Astrocyte (in vitro differentiated cells and primary cell): ENCODE data around the gene ELF5. TPM values are rescaled to one million over a fixed set of nuclear protein-coding genes. Genes with fewer than 3 reads are reported as not detected.

ENCODE experiments used
- DNase-seq: peaks from one replicate; pipeline ENCODE4 v3.0.0-alpha.2; 2010; ENCODE audit warnings: low read depth
- FAIRE-seq: peaks from 2 replicates; lab custom pipeline; 2011; peaks lifted over from hg19 to GRCh38; lab: Jason Lieb, UNC
- H2AFZ ChIP-seq: 2 replicates; pipeline ENCODE4 v1.6.0; 2012; ENCODE audit warnings: low read depth, low read length, inconsistent platforms
- H3K27ac ChIP-seq: 2 replicates; pipeline ENCODE4 v1.5.1; 2011; ENCODE audit warnings: low read depth, low read length, inconsistent platforms
- H3K27me3 ChIP-seq: 2 replicates; pipeline ENCODE4 v1.6.0; 2011; ENCODE audit warnings: low read length, inconsistent platforms; ENCODE audit not compliant: insufficient read depth
- H3K36me3 ChIP-seq: 2 replicates; pipeline ENCODE4 v1.5.1; 2011; ENCODE audit warnings: low read length, inconsistent platforms; ENCODE audit not compliant: insufficient read depth
- H3K4me1 ChIP-seq: 2 replicates; pipeline ENCODE4 v1.5.1; 2011; ENCODE audit warnings: low read length, inconsistent platforms; ENCODE audit not compliant: insufficient read depth
- H3K4me2 ChIP-seq: 2 replicates; pipeline ENCODE4 v1.6.0; 2012; ENCODE audit warnings: low read length, inconsistent platforms
- H3K4me3 ChIP-seq: 2 replicates; pipeline ENCODE4 v1.5.1; 2011; ENCODE audit warnings: low read depth, mild to moderate bottlenecking, low read length, inconsistent platforms; ENCODE audit not compliant: insufficient read depth
- H3K79me2 ChIP-seq: 2 replicates; pipeline ENCODE4 v1.6.0; 2012; ENCODE audit warnings: mild to moderate bottlenecking, low read length, inconsistent platforms; ENCODE audit not compliant: insufficient read depth
- H3K9ac ChIP-seq: 2 replicates; pipeline ENCODE4 v1.6.0; 2012; ENCODE audit warnings: mild to moderate bottlenecking, low read length, inconsistent platforms
- H3K9me3 ChIP-seq: 2 replicates; pipeline ENCODE4 v1.5.1; 2012; ENCODE audit warnings: low read depth, mild to moderate bottlenecking, low read length, inconsistent platforms; ENCODE audit not compliant: insufficient read depth
- H4K20me1 ChIP-seq: 2 replicates; pipeline ENCODE4 v1.6.0; 2012; ENCODE audit warnings: low read length, inconsistent platforms; ENCODE audit not compliant: insufficient read depth
- H3K27ac Mint-ChIP-seq: one replicate; pipeline ENCODE4 v1.8.0; 2021; ENCODE audit warnings: mild to moderate bottlenecking, mixed read lengths; ENCODE audit not compliant: unreplicated experiment
- H3K27me3 Mint-ChIP-seq: one replicate; pipeline ENCODE4 v1.8.0; 2021; ENCODE audit warnings: low read depth, mixed read lengths; ENCODE audit not compliant: unreplicated experiment
- H3K36me3 Mint-ChIP-seq: one replicate; pipeline ENCODE4 v1.8.0; 2021; ENCODE audit warnings: low read depth, mixed read lengths; ENCODE audit not compliant: unreplicated experiment
- H3K4me1 Mint-ChIP-seq: one replicate; pipeline ENCODE4 v1.8.0; 2021; ENCODE audit warnings: low read depth, mixed read lengths; ENCODE audit not compliant: unreplicated experiment
- H3K4me3 Mint-ChIP-seq: one replicate; pipeline ENCODE4 v1.8.0; 2021; ENCODE audit warnings: mild to moderate bottlenecking, moderate library complexity, mixed read lengths; ENCODE audit not compliant: unreplicated experiment
- H3K9me3 Mint-ChIP-seq: one replicate; pipeline ENCODE4 v1.8.0; 2021; ENCODE audit warnings: mild to moderate bottlenecking, mixed read lengths; ENCODE audit not compliant: unreplicated experiment
- CTCF ChIP-seq: IDR thresholded peaks from 2 replicates; pipeline ENCODE4 v1.5.1; 2011; ENCODE audit warnings: low read depth, mild to moderate bottlenecking, inconsistent platforms, low read length, moderate library complexity; ENCODE audit not compliant: insufficient read depth
- EZH2 ChIP-seq: IDR thresholded peaks from 2 replicates; pipeline ENCODE4 v1.6.1; 2012; ENCODE audit warnings: mild to moderate bottlenecking, low read length, inconsistent platforms; ENCODE audit not compliant: insufficient read depth
- total RNA-seq: library from RNA; stranded (reverse); gene quantifications from 2 replicates; pipeline ENCODE4 v1.2.1, GENCODE V29; 2021

ELF5 gene
- total RNA-seq, 1 donor from 2014 or later: not detected

DNA sequence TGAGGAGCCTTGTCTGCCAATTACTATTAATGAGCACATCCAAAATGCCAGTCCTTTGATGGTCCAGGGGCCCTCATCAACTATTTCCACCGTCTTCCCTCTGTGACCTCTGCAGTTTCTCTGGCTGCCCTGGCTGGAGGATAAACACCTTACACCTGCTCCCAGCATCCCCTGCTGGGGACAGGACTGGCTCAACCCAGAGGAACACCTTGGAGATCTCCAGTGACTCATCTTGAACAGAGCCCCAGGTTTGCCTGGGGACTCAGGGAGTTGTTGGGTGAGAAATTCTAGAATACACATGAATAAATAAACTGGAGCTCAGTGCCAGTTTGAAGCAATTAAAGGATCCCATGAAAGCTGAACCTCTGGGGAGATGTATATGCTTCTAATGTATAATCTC lies 24.0 kb upstream of the ELF5 start:
- Histone ChIP-seq H3K4me2 (no peak overlapping the region), H3K79me2 (no peaks in the 10 kb centered on the region), H3K9me3 (no peaks in the 10 kb centered on the region), H4K20me1 (no peaks in the 10 kb centered on the region), H3K9ac (no peak overlapping the region), H3K27ac (no peak overlapping the region), H3K4me3 (no peak overlapping the region), H3K36me3 (no peaks in the 10 kb centered on the region), H3K4me1 (no peaks in the 10 kb centered on the region), H3K27me3 (peaks cover 38% of the 10 kb centered on the region), H2AFZ (no peak overlapping the region)
- no peak overlapping the region for H3K27ac Mint-ChIP-seq
- H3K4me1 Mint-ChIP-seq: no peaks in the 10 kb centered on the region
- H3K4me3 Mint-ChIP-seq: no peak overlapping the region
- no peak for DNase-seq
- FAIRE-seq: no peak
- no peaks in the 10 kb centered on the region for H3K36me3 Mint-ChIP-seq
- H3K9me3 Mint-ChIP-seq: peaks cover 4% of the 10 kb centered on the region
- no peak for TF ChIP-seq CTCF
- no peak for TF ChIP-seq EZH2
- peaks cover 17% of the 10 kb centered on the region for H3K27me3 Mint-ChIP-seq

DNA sequence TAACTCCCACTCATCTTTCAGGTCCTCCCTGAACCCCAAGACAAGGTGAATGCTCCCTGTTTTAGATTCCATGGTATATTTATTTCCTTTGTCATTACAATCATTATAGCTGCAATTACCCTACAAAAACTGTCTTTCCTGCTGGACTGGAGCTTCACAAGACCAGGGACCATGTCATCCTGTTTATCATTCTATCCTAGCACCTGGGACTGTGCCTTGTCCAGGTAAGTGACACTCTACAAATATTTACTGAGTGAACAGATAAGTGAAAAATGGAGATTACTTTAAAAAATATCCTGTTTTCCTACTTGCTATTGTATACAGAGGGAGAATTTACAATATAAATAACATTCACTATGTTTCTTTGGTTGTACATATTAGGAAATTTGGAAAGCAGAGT lies 22.5 kb upstream of the ELF5 start:
- peaks cover 2% of the 10 kb centered on the region for H3K9me3 Mint-ChIP-seq
- no peaks in the 10 kb centered on the region for H3K4me1 ChIP-seq

More for the DNA sequence above, 22.5 kb upstream of the ELF5 start:
- Histone ChIP-seq H3K4me2 (no peak overlapping the region), H3K4me3 (no peak overlapping the region), H2AFZ (no peak overlapping the region), H3K9me3 (no peaks in the 10 kb centered on the region), H3K9ac (no peak overlapping the region), H4K20me1 (no peaks in the 10 kb centered on the region), H3K36me3 (no peaks in the 10 kb centered on the region), H3K27ac (no peak overlapping the region), H3K27me3 (peaks cover 30% of the 10 kb centered on the region), H3K79me2 (no peaks in the 10 kb centered on the region)
- H3K4me1 Mint-ChIP-seq: no peaks in the 10 kb centered on the region
- TF ChIP-seq CTCF (no peak), EZH2 (no peak)
- no peak overlapping the region for H3K4me3 Mint-ChIP-seq
- no peak for DNase-seq
- H3K36me3 Mint-ChIP-seq: no peaks in the 10 kb centered on the region
- peaks cover 11% of the 10 kb centered on the region for H3K27me3 Mint-ChIP-seq
- no peak for FAIRE-seq
- H3K27ac Mint-ChIP-seq: no peak overlapping the region
